OCI-LY3 (cell line): ENCODE data around the gene QKI.

Experiments
- H2AFZ ChIP-seq: fragments of 200-600, 300-600 bp; shearing (Covaris generic); 2 replicates; pipeline ENCODE4 v1.6.0; 2014; ENCODE audit warnings: antibody characterized with exemption, low read depth, low read length
- H3K27ac ChIP-seq: fragments of 200-600, 300-600 bp; sonication (generic); 2 replicates; pipeline ENCODE4 v1.5.1; 2014; ENCODE audit warnings: mild to moderate bottlenecking, low read length, moderate library complexity, mixed read lengths
- H3K27me3 ChIP-seq: fragments of 200-600, 300-600 bp; sonication (generic); 2 replicates; pipeline ENCODE4 v1.6.1; 2014; ENCODE audit warnings: low read depth, low read length, mixed read lengths
- H3K36me3 ChIP-seq: fragments of 200-600, 300-600 bp; sonication (generic); replicated peaks from 2 replicates; pipeline ENCODE3; 2014; ENCODE audit warnings: low read depth, low read length, mixed read lengths
- H3K4me1 ChIP-seq: fragments of 300-600, 200-600 bp; sonication (generic); 2 replicates; pipeline ENCODE4 v1.6.1; 2014; ENCODE audit warnings: low read length, mixed read lengths
- H3K4me2 ChIP-seq: fragments of 200-600, 300-600 bp; sonication (generic); 2 replicates; pipeline ENCODE4 v1.6.1; 2014; ENCODE audit warnings: low read length, mixed read lengths
- H3K4me3 ChIP-seq: fragments of 300-600, 200-600 bp; sonication (generic); 2 replicates; pipeline ENCODE4 v1.5.1; 2014; ENCODE audit warnings: antibody characterized with exemption, mild to moderate bottlenecking, low read length, moderate library complexity
- H3K79me2 ChIP-seq: fragments of 300-600, 200-600 bp; shearing (Covaris generic); 2 replicates; pipeline ENCODE4 v1.6.1; 2014; ENCODE audit warnings: mild to moderate bottlenecking, low read length, mixed read lengths
- H3K9ac ChIP-seq: fragments of 300-600, 200-600 bp; shearing (Covaris generic); 2 replicates; pipeline ENCODE4 v1.6.0; 2014; ENCODE audit warnings: mild to moderate bottlenecking, low read length, moderate library complexity
- H3K9me3 ChIP-seq: fragments of 200-600, 300-600 bp; shearing (Covaris generic); 2 replicates; pipeline ENCODE4 v1.6.1; 2014; ENCODE audit warnings: low read length, mixed read lengths; ENCODE audit not compliant: insufficient read depth
- H4K20me1 ChIP-seq: fragments of 200-600, 300-600 bp; sonication (generic); 2 replicates; pipeline ENCODE4 v1.6.1; 2016; ENCODE audit warnings: low read length, mixed read lengths; ENCODE audit not compliant: insufficient read depth
- CTCF ChIP-seq: fragments of 200-600, 300-600 bp; sonication (generic); IDR thresholded peaks from 2 replicates; pipeline ENCODE4 v1.5.1; 2014; ENCODE audit warnings: antibody characterized with exemption, low read length, low read depth
- EZH2phosphoT487 ChIP-seq: fragments of 200-600 bp; shearing (Covaris generic); IDR thresholded peaks from 2 replicates; pipeline ENCODE4 v1.6.1; 2018; ENCODE audit warnings: antibody characterized with exemption, mixed run types, low read depth

The QKI gene

GRCh38 chr6:163600331-163600730 lies 185.8 kb downstream of the QKI start:
- no peaks in the 10 kb centered on the region for H4K20me1 ChIP-seq
- no peak overlapping the region for H3K27ac ChIP-seq
- H3K4me3 ChIP-seq, result no peak overlapping the region
- H3K27me3 ChIP-seq, result no peaks in the 10 kb centered on the region
- H3K9ac ChIP-seq, result no peak overlapping the region
- H3K79me2 ChIP-seq, result no peaks in the 10 kb centered on the region
- H3K4me1 ChIP-seq, result no peaks in the 10 kb centered on the region
- H3K4me2 ChIP-seq, result no peak overlapping the region
- no peaks in the 10 kb centered on the region for H3K9me3 ChIP-seq
- no peak overlapping the region for H2AFZ ChIP-seq
- TF ChIP-seq CTCF (no peak), EZH2phosphoT487 (no peak)
- no peaks in the 10 kb centered on the region for H3K36me3 ChIP-seq

GRCh38 chr6:163600781-163601180 lies 186.3 kb downstream of the QKI start:
- Histone ChIP-seq H2AFZ (no peak overlapping the region), H3K4me2 (no peak overlapping the region), H3K9me3 (peaks cover 3% of the 10 kb centered on the region; the same call in 1 of the 2 replicates), H3K4me1 (peaks cover 3% of the 10 kb centered on the region; the same call in 1 of the 2 replicates), H3K27ac (no peak overlapping the region), H4K20me1 (no peaks in the 10 kb centered on the region), H3K4me3 (no peak overlapping the region), H3K36me3 (no peaks in the 10 kb centered on the region), H3K79me2 (no peaks in the 10 kb centered on the region), H3K9ac (no peak overlapping the region), H3K27me3 (no peaks in the 10 kb centered on the region)
- TF ChIP-seq CTCF, result no peak
- no peak for TF ChIP-seq EZH2phosphoT487

- H3K4me2 ChIP-seq, result no peak overlapping the region
- no peak overlapping the region for H2AFZ ChIP-seq
- no peaks in the 10 kb centered on the region for H4K20me1 ChIP-seq
- no peaks in the 10 kb centered on the region for H3K79me2 ChIP-seq
- no peak overlapping the region for H3K4me3 ChIP-seq
- H3K4me1 ChIP-seq, result peaks cover 3% of the 10 kb centered on the region; the same call in 1 of the 2 replicates
- H3K27ac ChIP-seq, result no peak overlapping the region
- no peaks in the 10 kb centered on the region for H3K27me3 ChIP-seq
- TF ChIP-seq CTCF (no peak), EZH2phosphoT487 (no peak)
- no peak overlapping the region for H3K9ac ChIP-seq
- H3K36me3 ChIP-seq, result peaks cover 6% of the 10 kb centered on the region
- H3K9me3 ChIP-seq, result peaks cover 3% of the 10 kb centered on the region; the same call in 1 of the 2 replicates
Measured at GRCh38 chr6:163602851-163603250, 188.3 kb downstream of the QKI start.

GRCh38 chr6:163603395-163603794 lies 188.9 kb downstream of the QKI start:
- Histone ChIP-seq H3K9ac (no peak overlapping the region), H3K4me2 (no peak overlapping the region), H3K4me1 (peaks cover 3% of the 10 kb centered on the region; the same call in 1 of the 2 replicates), H3K4me3 (no peak overlapping the region), H3K27ac (no peak overlapping the region), H2AFZ (no peak overlapping the region), H3K79me2 (no peaks in the 10 kb centered on the region), H3K27me3 (no peaks in the 10 kb centered on the region), H3K9me3 (peaks cover 3% of the 10 kb centered on the region; the same call in 1 of the 2 replicates), H4K20me1 (no peaks in the 10 kb centered on the region), H3K36me3 (peaks cover 6% of the 10 kb centered on the region)
- TF ChIP-seq EZH2phosphoT487 (no peak), CTCF (no peak)
